IMR-90 (cell line): Measurements from ENCODE around the gene MRPL54. TPM values are rescaled to one million over a fixed set of nuclear protein-coding genes. Genes with fewer than 3 reads are reported as not detected.

Source experiments
- ATAC-seq: fragments of 200-7000 bp; cut with Tn5 transposase; 2 replicates; pipeline ENCODE4 v1.9.1; 2020; ENCODE audit warnings: low read depth, mild to moderate bottlenecking, moderate library complexity
- BruUV-seq: library from RNA; stranded (reverse); fragments of 400-500 nt; replicated peaks from 2 replicates; lab custom pipeline; 2021; lab: Mats Ljungman, UMichigan
- CTCF ChIA-PET: fragments of 300-600 bp; formaldehyde crosslinking; extraction: SDS; loops from one replicate; lab custom pipeline; 2021; ENCODE audit warnings: antibody characterized with exemption; lab: Yijun Ruan, JAX
- POLR2A ChIA-PET: fragments of 300-600 bp; sonication (Branson Sonifier 250); formaldehyde crosslinking; loops from one replicate; lab custom pipeline; 2022; ENCODE audit warnings: antibody characterized with exemption; ENCODE audit not compliant: unreplicated experiment; lab: Charles Lee
- DNase-seq: peaks from one replicate; pipeline ENCODE4 v3.0.0; 2013
- H2AFZ ChIP-seq: replicated peaks from 2 replicates; pipeline ENCODE3; 2013; ENCODE audit warnings: low read length, mild to moderate bottlenecking; ENCODE audit not compliant: poor library complexity
- H2AK5ac ChIP-seq: 2 replicates; pipeline ENCODE4 v1.6.1; 2013; ENCODE audit warnings: low read depth, low read length, inconsistent platforms
- H2AK9ac ChIP-seq: replicated peaks from 2 replicates; pipeline ENCODE3; 2013; ENCODE audit warnings: mild to moderate bottlenecking, low read depth, low read length, moderate library complexity; ENCODE audit not compliant: poor library complexity
- H2BK120ac ChIP-seq: 2 replicates; pipeline ENCODE4 v1.6.1; 2013; ENCODE audit warnings: low read depth, low read length, inconsistent platforms
- H2BK15ac ChIP-seq: 3 replicates; pipeline ENCODE4 v1.6.1; 2013; ENCODE audit warnings: low read depth, low read length, inconsistent platforms
- H2BK20ac ChIP-seq: 2 replicates; pipeline ENCODE4 v1.6.1; 2013; ENCODE audit warnings: low read depth, mild to moderate bottlenecking, inconsistent platforms, low read length, moderate library complexity
- H2BK5ac ChIP-seq: 2 replicates; pipeline ENCODE4 v1.6.1; 2013; ENCODE audit warnings: mild to moderate bottlenecking, low read depth, low read length, inconsistent platforms; ENCODE audit not compliant: poor library complexity, severe bottlenecking
- H3K14ac ChIP-seq: replicated peaks from 2 replicates; pipeline ENCODE4 v1.6.1; 2013; ENCODE audit warnings: low read depth, low read length, inconsistent platforms
- H3K18ac ChIP-seq: 2 replicates; pipeline ENCODE4 v1.6.1; 2013; ENCODE audit warnings: low read depth, low read length, control low read depth
- H3K23ac ChIP-seq: 2 replicates; pipeline ENCODE4 v1.6.1; 2013; ENCODE audit warnings: low read depth, low read length, inconsistent platforms
- H3K27ac ChIP-seq: 2 replicates; pipeline ENCODE4 v1.5.1; 2013; ENCODE audit warnings: mild to moderate bottlenecking, control low read depth, low read length; ENCODE audit not compliant: insufficient read depth
- H3K27me3 ChIP-seq: 2 replicates; pipeline ENCODE4 v1.6.1; 2013; ENCODE audit warnings: low read length; ENCODE audit not compliant: control insufficient read depth, insufficient read depth
- H3K36me3 ChIP-seq: 2 replicates; pipeline ENCODE4 v1.6.1; 2013; ENCODE audit warnings: low read length, mixed read lengths; ENCODE audit not compliant: control insufficient read depth, insufficient read depth
- H3K4ac ChIP-seq: 2 replicates; pipeline ENCODE4 v1.6.1; 2013; ENCODE audit warnings: low read depth, low read length, inconsistent platforms
- H3K4me1 ChIP-seq: 2 replicates; pipeline ENCODE4 v1.6.1; 2013; ENCODE audit warnings: low read length, mixed read lengths; ENCODE audit not compliant: control insufficient read depth, insufficient read depth
- H3K4me2 ChIP-seq: 2 replicates; pipeline ENCODE4 v1.6.1; 2013; ENCODE audit warnings: low read depth, mild to moderate bottlenecking, control low read depth, low read length, moderate library complexity
- H3K4me3 ChIP-seq: 2 replicates; pipeline ENCODE4 v1.5.1; 2013; ENCODE audit warnings: low read depth, mild to moderate bottlenecking, control low read depth, low read length, moderate library complexity; ENCODE audit not compliant: insufficient read depth
- H3K56ac ChIP-seq: 2 replicates; pipeline ENCODE4 v1.6.1; 2013; ENCODE audit warnings: low read length, inconsistent platforms; ENCODE audit not compliant: insufficient read depth; ENCODE audit errors: extremely low read depth
- H3K79me1 ChIP-seq, 2 experiments: 2 replicates each; pipeline ENCODE4 v1.6.1; 2013; ENCODE audit warnings: low read length in 2 of 2, inconsistent platforms in 1 of 2, low read depth in 1 of 2
- H3K9ac ChIP-seq: 2 replicates; pipeline ENCODE4 v1.6.1; 2013; ENCODE audit warnings: low read depth, low read length, control low read depth
- H3K9me1 ChIP-seq: 2 replicates; pipeline ENCODE4 v1.6.1; 2013; ENCODE audit warnings: low read length, inconsistent platforms; ENCODE audit not compliant: insufficient read depth
- H3K9me3 ChIP-seq: 2 replicates; pipeline ENCODE4 v1.6.1; 2013; ENCODE audit warnings: low read length; ENCODE audit not compliant: control insufficient read depth, insufficient read depth
- H4K20me1 ChIP-seq: 2 replicates; pipeline ENCODE4 v1.6.1; 2013; ENCODE audit warnings: low read length, inconsistent platforms; ENCODE audit not compliant: insufficient read depth
- H4K5ac ChIP-seq: 2 replicates; pipeline ENCODE4 v1.6.1; 2013; ENCODE audit warnings: mild to moderate bottlenecking, low read depth, low read length, control low read depth
- H4K8ac ChIP-seq, 2 experiments: 2 replicates each; pipeline ENCODE4 v1.6.1; 2013; ENCODE audit warnings: low read depth in 2 of 2, low read length in 2 of 2, control low read depth in 1 of 2, inconsistent platforms in 1 of 2
- H4K91ac ChIP-seq: 2 replicates; pipeline ENCODE4 v1.6.1; 2013; ENCODE audit warnings: low read depth, low read length, inconsistent platforms; ENCODE audit not compliant: insufficient read depth
- BHLHE40 ChIP-seq: fragments of 150-350 bp; IDR thresholded peaks from 2 replicates; pipeline ENCODE4 v1.6.1; 2016; ENCODE audit warnings: mild to moderate bottlenecking, low read depth, low read length
- CEBPB ChIP-seq: IDR thresholded peaks from 2 replicates; pipeline ENCODE4 v1.6.1; 2012; ENCODE audit warnings: low read depth, low read length, improper control_type of control experiment
- CTCF ChIP-seq: conservative IDR thresholded peaks from 2 replicates; pipeline ENCODE4 v1.5.1; 2012; ENCODE audit warnings: mild to moderate bottlenecking, low read depth, low read length, improper control_type of control experiment
- ELK1 ChIP-seq: fragments of 150-350 bp; IDR thresholded peaks from 2 replicates; pipeline ENCODE4 v1.6.1; 2016; ENCODE audit warnings: low read depth, mild to moderate bottlenecking, low read length, moderate library complexity, borderline replicate concordance
- FOS ChIP-seq: fragments of 150-350 bp; IDR thresholded peaks from 2 replicates; pipeline ENCODE4 v1.6.1; 2016; ENCODE audit warnings: low read depth, low read length
- MXI1 ChIP-seq: IDR thresholded peaks from 2 replicates; pipeline ENCODE4 v1.6.1; 2012; ENCODE audit warnings: low read depth, mild to moderate bottlenecking, low read length, moderate library complexity, borderline replicate concordance
- NFE2L2 ChIP-seq: fragments of 150-350 bp; IDR thresholded peaks from 2 replicates; pipeline ENCODE4 v1.6.1; 2016; ENCODE audit warnings: low read depth, mild to moderate bottlenecking, low read length
- POLR2A ChIP-seq: IDR thresholded peaks from 2 replicates; pipeline ENCODE4 v1.6.1; 2012; ENCODE audit warnings: mild to moderate bottlenecking, low read depth, low read length
- RAD21 ChIP-seq: IDR thresholded peaks from 2 replicates; pipeline ENCODE4 v1.6.1; 2012; ENCODE audit warnings: low read length, improper control_type of control experiment
- SMC3 ChIP-seq: fragments of 150-350 bp; IDR thresholded peaks from 2 replicates; pipeline ENCODE4 v1.6.1; 2016; ENCODE audit warnings: low read depth, mild to moderate bottlenecking, antibody characterized with exemption, low read length, moderate library complexity
- WGBS, 2 experiments: methylation state at CpG; one replicate each; pipeline versions ENCODE4 v1.1.5 to v1.1.7; 2013; ENCODE audit warnings: missing lambda C conversion rate in 2 of 2; ENCODE audit not compliant: insufficient read length in 1 of 2; ENCODE audit errors: extremely low coverage in 2 of 2; 5-methylcytosine and 5-hydroxymethylcytosine counted together
- dilution Hi-C: fragments of 300-500 bp; cut with HindIII; formaldehyde crosslinking; loops from one replicate; pipeline ENCODE4 v1.14.3; 2018; ENCODE audit warnings: low sequenced_read_pairs; ENCODE audit not compliant: unreplicated experiment
- in situ Hi-C: fragments of 300-500 bp; cut with MboI; formaldehyde crosslinking; loops from 3 replicates; pipeline ENCODE4 v1.14.3; 2019; ENCODE audit warnings: low sequenced_read_pairs, inconsistent platforms, mixed read lengths
- intact Hi-C: fragments of 100-400 bp; cut with micrococcal nuclease; formaldehyde crosslinking; loops from 2 replicates; pipeline ENCODE4 v1.10.0; 2022
- polyA plus RNA-seq, 3 experiments: library from polyadenylated mRNA; depleted of rRNA; stranded (reverse); fragments of >200 nt; gene quantifications; 2 replicates each; pipeline ENCODE4 v1.2.3, GENCODE V29; 2012; ENCODE audit warnings: low replicate concordance in 1 of 3
- total RNA-seq: library from RNA; depleted of rRNA; stranded (reverse); fragments of >200 nt; gene quantifications from 2 replicates; pipeline ENCODE4 v1.2.3, GENCODE V29; 2012

Gene MRPL54
- total and polyA plus RNA-seq, 2 of the 4 experiments (the other 2 are of a cell fraction), result 55.9 to 75.7 TPM

GRCh38 chr19:3778104-3778867 lies 15.8 kb downstream of the MRPL54 start:
- no peaks in the 10 kb centered on the region for H3K36me3 ChIP-seq
- H4K20me1 ChIP-seq, result no peaks in the 10 kb centered on the region
- H3K9ac ChIP-seq, result no peak overlapping the region
- H3K56ac ChIP-seq, result no peak overlapping the region
- no peak overlapping the region for H2BK120ac ChIP-seq
- peaks cover 24% of the 10 kb centered on the region for H3K9me3 ChIP-seq
- WGBS, 2 experiments, result 86% methylated on average over 31 of the region's 37 CpGs; no CpG with 5 or more reads in 1 of the 2 experiments
- no peaks in the 10 kb centered on the region for H3K9me1 ChIP-seq
- no peak overlapping the region for H2AFZ ChIP-seq
- H3K4me1 ChIP-seq, result no peaks in the 10 kb centered on the region
- dilution Hi-C loops (no loop called here), in situ Hi-C loops (no loop called here), intact Hi-C loops (no loop called here)
- H2AK5ac ChIP-seq, result no peak overlapping the region
- no TSS peak for BruUV-seq
- ATAC-seq (no peak), DNase-seq (no peak)
- H4K8ac ChIP-seq, result no peak overlapping the region
- ChIA-PET CTCF (no interaction called here), POLR2A (no interaction called here)
- no peak for TF ChIP-seq RAD21
- TF ChIP-seq SMC3, result no peak
- TF ChIP-seq CTCF, result no peak
- TF ChIP-seq NFE2L2, result no peak
- TF ChIP-seq MXI1, result no peak
- TF ChIP-seq POLR2A, result no peak
- TF ChIP-seq ELK1, result no peak
- TF ChIP-seq FOS, result no peak
- no peak for TF ChIP-seq BHLHE40
- TF ChIP-seq CEBPB, result no peak
- H3K4me3 ChIP-seq, result no peak overlapping the region
- no peak overlapping the region for H3K27ac ChIP-seq
- H4K5ac ChIP-seq, result no peak overlapping the region
- H3K4ac ChIP-seq, result no peak overlapping the region
- H3K4me2 ChIP-seq, result no peak overlapping the region
- H2BK5ac ChIP-seq, result no peak overlapping the region
- peaks cover 3% of the 10 kb centered on the region; the same call in 1 of the 2 replicates for H3K27me3 ChIP-seq
- H2BK15ac ChIP-seq, result no peak overlapping the region
- no peaks in the 10 kb centered on the region for H3K79me1 ChIP-seq
- no peak overlapping the region for H3K23ac ChIP-seq
- no peak overlapping the region for H3K14ac ChIP-seq
- H4K91ac ChIP-seq, result no peak overlapping the region
- no peak overlapping the region for H3K18ac ChIP-seq
- no peak overlapping the region for H2AK9ac ChIP-seq
- H2BK20ac ChIP-seq, result no peak overlapping the region
